ENCODE data around the gene FAM221A. TPM values are rescaled to one million over a fixed set of nuclear protein-coding genes. Genes with fewer than 3 reads are reported as not detected.

FAM221A gene
- total RNA-seq, 2 experiments from 2014 or later = 7.3 to 9.2 TPM

- ChIA-PET POLR2A (no interaction called here), CTCF (ENCODE audit: unreplicated experiment) (no interaction called here)
- H3K4me3 ChIP-seq (ENCODE audit: low read depth, low read length, poor library complexity, severe bottlenecking) = no peak overlapping the region
- no peaks in the 10 kb centered on the region for H3K9me3 ChIP-seq (ENCODE audit: low read length)
- TF ChIP-seq EZH2phosphoT487 (IDR thresholded peaks at IDR 0.05; ENCODE audit: borderline replicate concordance, low read depth, low read length) = no peak
- TF ChIP-seq CTCF (conservative IDR thresholded peaks at IDR 0.05; ENCODE audit: low read length) = no peak
- no peak overlapping the region for H2AFZ ChIP-seq (ENCODE audit: low read length)
- DNase-seq (ENCODE audit: low spot score) = no peak
- H4K20me1 ChIP-seq (ENCODE audit: insufficient read depth, low read length) = no peaks in the 10 kb centered on the region
- no peak overlapping the region for H3K4me2 ChIP-seq (ENCODE audit: low read length)
- H3K36me3 ChIP-seq (ENCODE audit: insufficient read depth, low read length) = no peaks in the 10 kb centered on the region
- H3K9me2 ChIP-seq (ENCODE audit: insufficient read depth, low read length) = no peaks in the 10 kb centered on the region
- H3K27ac ChIP-seq (ENCODE audit: low read depth, low read length, poor library complexity, severe bottlenecking) = no peak overlapping the region
- H3K79me2 ChIP-seq (ENCODE audit: insufficient read depth, low read depth, low read length) = no peaks in the 10 kb centered on the region
- intact Hi-C loops (cut with micrococcal nuclease; ENCODE audit: unreplicated experiment) = no loop called here
- H3K4me1 ChIP-seq (ENCODE audit: insufficient read depth, low read length, poor library complexity, severe bottlenecking) = no peaks in the 10 kb centered on the region
- BruUV-seq (replicated peaks) = no TSS peak
These were observed 66.6 kb downstream of the FAM221A start for GRCh38 chr7:23746629-23747028.

GRCh38 chr7:23751852-23752251, 71.9 kb downstream of the FAM221A start:
- CTCF ChIA-PET (ENCODE audit: unreplicated experiment) = no interaction called here

More at GRCh38 chr7:23751852-23752251, 71.9 kb downstream of the FAM221A start:
- Histone ChIP-seq H4K20me1 (ENCODE audit: insufficient read depth, low read length) (no peaks in the 10 kb centered on the region), H3K27ac (ENCODE audit: low read depth, low read length, poor library complexity, severe bottlenecking) (no peak overlapping the region), H3K79me2 (ENCODE audit: insufficient read depth, low read depth, low read length) (no peaks in the 10 kb centered on the region), H3K4me1 (ENCODE audit: insufficient read depth, low read length, poor library complexity, severe bottlenecking) (no peaks in the 10 kb centered on the region), H2AFZ (ENCODE audit: low read length) (no peak overlapping the region), H3K36me3 (ENCODE audit: insufficient read depth, low read length) (no peaks in the 10 kb centered on the region), H3K4me2 (ENCODE audit: low read length) (no peak overlapping the region), H3K9me2 (ENCODE audit: insufficient read depth, low read length) (no peaks in the 10 kb centered on the region), H3K9me3 (ENCODE audit: low read length) (no peaks in the 10 kb centered on the region), H3K4me3 (ENCODE audit: low read depth, low read length, poor library complexity, severe bottlenecking) (no peak overlapping the region)
- no peak for DNase-seq (ENCODE audit: low spot score)
- TF ChIP-seq CTCF (conservative IDR thresholded peaks at IDR 0.05; ENCODE audit: low read length) (no peak), EZH2phosphoT487 (IDR thresholded peaks at IDR 0.05; ENCODE audit: borderline replicate concordance, low read depth, low read length) (no peak)
- POLR2A ChIA-PET = no interaction called here
- intact Hi-C loops (cut with micrococcal nuclease; ENCODE audit: unreplicated experiment) = no loop called here
- no TSS peak for BruUV-seq (replicated peaks)

Small RNA genes lying within 50 kb of the gene (small RNA-seq; reads per million reads assigned to genes)
- gene AC006026.2 = not detected

Other genes starting within 250 kb of the FAM221A start
- gene IGF2BP3, start 209.7 kb upstream of the FAM221A start, total RNA-seq (2014; rRNA removed; shearing (Covaris generic)) = 41.1 and 48.7 TPM in 2 replicates
- gene IGF2BP3, start 209.7 kb upstream of the FAM221A start, total RNA-seq (2022) = 94.3 and 108 TPM in 2 replicates
- 41.4 and 44.9 TPM in 2 replicates for gene TRA2A, start 148.2 kb upstream of the FAM221A start, total RNA-seq (2014; rRNA removed; shearing (Covaris generic))
- gene TRA2A, start 148.2 kb upstream of the FAM221A start, total RNA-seq (2022) = 129 TPM in 2 replicates
- gene CCDC126, start 82.8 kb upstream of the FAM221A start, total RNA-seq (2014; rRNA removed; shearing (Covaris generic)) = 9.6 and 11.9 TPM in 2 replicates
- gene CCDC126, start 82.8 kb upstream of the FAM221A start, total RNA-seq (2022) = 14.2 and 15.5 TPM in 2 replicates
- gene STK31, start 30.0 kb downstream of the FAM221A start, total RNA-seq (2014; rRNA removed; shearing (Covaris generic)) = 0.28 TPM in 1 of 2 replicates, not detected in the other
- gene STK31, start 30.0 kb downstream of the FAM221A start, total RNA-seq (2022) = 0.40 TPM in 1 of 2 replicates, not detected in the other